H1 (cell line): ENCODE data around the gene PRKCZ. TPM values are rescaled to one million over a fixed set of nuclear protein-coding genes. Genes with fewer than 3 reads are reported as not detected.

Source experiments
- CTCF ChIA-PET: fragments of 300-600 bp; sonication (Branson Sonifier 250); formaldehyde crosslinking; loops from one replicate; lab custom pipeline; 2021; ENCODE audit not compliant: partially characterized antibody; lab: Charles Lee
- POLR2A ChIA-PET: fragments of 300-600 bp; sonication (Branson Sonifier 250); formaldehyde crosslinking; loops from one replicate; lab custom pipeline; 2021; ENCODE audit warnings: inconsistent platforms; ENCODE audit not compliant: partially characterized antibody; lab: Charles Lee
- DNase-seq, 2 experiments: peaks; one replicate each; pipeline versions ENCODE4 v3.0.0 to v3.0.0-alpha.2; 2010 to 2022; ENCODE audit warnings: low spot score in 2 of 2, low read depth in 1 of 2, mixed read lengths in 1 of 2
- FAIRE-seq: peaks from 2 replicates; lab custom pipeline; 2011; peaks lifted over from hg19 to GRCh38; lab: Jason Lieb, UNC
- H2AFZ ChIP-seq: 2 replicates; pipeline ENCODE4 v1.8.1; 2012; ENCODE audit warnings: low read length, inconsistent platforms
- H2AK5ac ChIP-seq: 2 replicates; pipeline ENCODE4 v1.6.1; 2013; ENCODE audit warnings: low read depth, low read length
- H2BK120ac ChIP-seq: replicated peaks from 2 replicates; pipeline ENCODE3; 2013; ENCODE audit warnings: low read depth, low read length, inconsistent platforms
- H2BK12ac ChIP-seq: 2 replicates; pipeline ENCODE4 v1.6.1; 2013; ENCODE audit warnings: low read depth, low read length
- H2BK15ac ChIP-seq: 2 replicates; pipeline ENCODE4 v1.6.1; 2013; ENCODE audit warnings: low read length
- H2BK20ac ChIP-seq: 2 replicates; pipeline ENCODE4 v1.6.1; 2013; ENCODE audit warnings: low read length
- H2BK5ac ChIP-seq: 2 replicates; pipeline ENCODE4 v1.6.1; 2013; ENCODE audit warnings: low read depth, low read length
- H3K14ac ChIP-seq: 2 replicates; pipeline ENCODE4 v1.6.1; 2013; ENCODE audit warnings: inconsistent platforms; ENCODE audit not compliant: insufficient read length
- H3K18ac ChIP-seq: 2 replicates; pipeline ENCODE4 v1.6.1; 2013; ENCODE audit warnings: low read length; ENCODE audit errors: extremely low read depth
- H3K23ac ChIP-seq: 2 replicates; pipeline ENCODE4 v1.6.1; 2013; ENCODE audit warnings: inconsistent platforms; ENCODE audit not compliant: insufficient read length
- H3K23me2 ChIP-seq: 2 replicates; pipeline ENCODE4 v1.6.1; 2013; ENCODE audit warnings: low read depth, low read length
- H3K27ac ChIP-seq: 2 replicates; pipeline ENCODE4 v1.6.1; 2011; ENCODE audit warnings: low read depth, low read length, inconsistent platforms
- H3K27me3 ChIP-seq, 4 experiments: replicated peaks in 1 of 4; 1 replicate in 1 of 4; 2 replicates in 3 of 4; pipeline versions ENCODE4 v1.6.1 to v1.8.1; 2011 to 2013; ENCODE audit warnings: low read length in 3 of 4, mild to moderate bottlenecking in 3 of 4, inconsistent platforms in 2 of 4, mixed read lengths in 2 of 4, moderate library complexity in 1 of 4; ENCODE audit not compliant: control insufficient read depth in 3 of 4, insufficient read depth in 3 of 4; ENCODE audit errors: extremely low read depth in 1 of 4
- H3K36me3 ChIP-seq, 4 experiments: 2 replicates each; pipeline versions ENCODE4 v1.6.1 to v1.8.1; 2011 to 2013; ENCODE audit warnings: mild to moderate bottlenecking in 4 of 4, low read length in 3 of 4, moderate library complexity in 2 of 4, control low read depth in 1 of 4, inconsistent platforms in 1 of 4; ENCODE audit not compliant: insufficient read depth in 4 of 4, control insufficient read depth in 2 of 4
- H3K4ac ChIP-seq: replicated peaks from 2 replicates; pipeline ENCODE3; 2013; ENCODE audit warnings: low read length, low read depth, mixed read lengths, inconsistent platforms; ENCODE audit not compliant: insufficient read length
- H3K4me1 ChIP-seq, 4 experiments: replicated peaks in 1 of 4; 1 replicate in 1 of 4; 2 replicates in 3 of 4; pipeline versions ENCODE4 v1.6.1 to v1.8.1; 2011 to 2013; ENCODE audit warnings: low read length in 3 of 4, inconsistent platforms in 2 of 4, mixed read lengths in 1 of 4; ENCODE audit not compliant: insufficient read depth in 4 of 4, control insufficient read depth in 3 of 4
- H3K4me2 ChIP-seq, 2 experiments: 2 replicates each; pipeline versions ENCODE4 v1.6.1 to v1.8.1; 2011 to 2013; ENCODE audit warnings: low read depth in 2 of 2, low read length in 2 of 2, control low read depth in 1 of 2, inconsistent platforms in 1 of 2, mild to moderate bottlenecking in 1 of 2; ENCODE audit not compliant: insufficient read depth in 1 of 2
- H3K4me3 ChIP-seq, 4 experiments: fragments of 200-600, 300-600 bp in 1 of 4; sonication (generic), shearing (Covaris generic), sonication (Bioruptor Twin) in 1 of 4; 2 replicates each; pipeline versions ENCODE4 v1.5.1 to v1.8.1; 2011 to 2016; ENCODE audit warnings: low read length in 4 of 4, low read depth in 3 of 4, control low read depth in 2 of 4, inconsistent platforms in 2 of 4, mild to moderate bottlenecking in 2 of 4, mixed read lengths in 1 of 4, moderate library complexity in 1 of 4; ENCODE audit not compliant: insufficient read depth in 2 of 4; ENCODE audit errors: extremely low read depth in 1 of 4
- H3K56ac ChIP-seq: replicated peaks from 2 replicates; pipeline ENCODE3; 2013; ENCODE audit warnings: low read depth, mild to moderate bottlenecking, mixed read lengths, low read length, inconsistent platforms; ENCODE audit not compliant: insufficient read length
- H3K79me1 ChIP-seq: 2 replicates; pipeline ENCODE4 v1.6.1; 2013; ENCODE audit warnings: low read depth, low read length, control low read depth
- H3K79me2 ChIP-seq, 2 experiments: 2 replicates each; pipeline versions ENCODE4 v1.6.1 to v1.8.1; 2012 to 2013; ENCODE audit warnings: low read length in 2 of 2, mild to moderate bottlenecking in 2 of 2, inconsistent platforms in 1 of 2; ENCODE audit not compliant: insufficient read depth in 2 of 2, control insufficient read depth in 1 of 2
- H3K9ac ChIP-seq, 4 experiments: replicated peaks in 1 of 4; 1 replicate in 1 of 4; 2 replicates in 3 of 4; pipeline versions ENCODE4 v1.6.1 to v1.8.1; 2011 to 2013; ENCODE audit warnings: low read depth in 3 of 4, low read length in 3 of 4, control low read depth in 2 of 4, mild to moderate bottlenecking in 2 of 4, moderate library complexity in 2 of 4, inconsistent platforms in 1 of 4; ENCODE audit errors: extremely low read depth in 1 of 4
- H3K9me3 ChIP-seq, 2 experiments: 2 replicates each; pipeline versions ENCODE4 v1.6.1 to v1.8.1; 2012 to 2013; ENCODE audit warnings: mild to moderate bottlenecking in 2 of 2, moderate library complexity in 2 of 2, control low read depth in 1 of 2, inconsistent platforms in 1 of 2, low read depth in 1 of 2, low read length in 1 of 2, mixed read lengths in 1 of 2; ENCODE audit not compliant: insufficient read depth in 2 of 2
- H4K20me1 ChIP-seq, 2 experiments: replicated peaks in 1 of 2; 2 replicates each; pipeline versions ENCODE3 to v1.8.1; 2011 to 2013; ENCODE audit warnings: inconsistent platforms in 2 of 2, low read length in 2 of 2, mild to moderate bottlenecking in 1 of 2; ENCODE audit not compliant: insufficient read depth in 2 of 2, control insufficient read depth in 1 of 2
- H4K5ac ChIP-seq: 2 replicates; pipeline ENCODE4 v1.6.1; 2013; ENCODE audit warnings: low read length, low read depth, mixed read lengths, inconsistent platforms; ENCODE audit not compliant: insufficient read length
- H4K8ac ChIP-seq: 2 replicates; pipeline ENCODE4 v1.8.0; 2013; ENCODE audit warnings: mild to moderate bottlenecking, moderate library complexity, low read length, inconsistent platforms; ENCODE audit not compliant: insufficient read depth; ENCODE audit errors: extremely low read depth
- H4K91ac ChIP-seq: replicated peaks from 2 replicates; pipeline ENCODE3; 2013; ENCODE audit warnings: low read length, mixed read lengths, inconsistent platforms; ENCODE audit not compliant: insufficient read length
- EGR1 ChIP-seq: IDR thresholded peaks from 2 replicates; pipeline ENCODE4 v1.6.1; 2011; ENCODE audit warnings: low read depth, low read length, borderline replicate concordance
- SIN3A ChIP-seq, 2 experiments: IDR thresholded peaks in 1 of 2; conservative IDR thresholded peaks in 1 of 2; 2 replicates each; pipeline ENCODE4 v1.6.1; 2011 to 2012; ENCODE audit warnings: low read length in 2 of 2, improper control_type of control experiment in 1 of 2, low read depth in 1 of 2, mild to moderate bottlenecking in 1 of 2
- WGBS, 2 experiments: shearing (Covaris generic) in 1 of 2; methylation state at CpG; one replicate each; pipeline versions ENCODE4 v1.1.6 to v1.1.7; 2013 to 2015; ENCODE audit warnings: low lambda C conversion rate in 2 of 2, mixed read lengths in 2 of 2, inconsistent platforms in 1 of 2, low coverage in 1 of 2, missing lambda C conversion rate in 1 of 2; ENCODE audit not compliant: insufficient replicate concordance in 2 of 2, insufficient coverage in 1 of 2, insufficient read length in 1 of 2; ENCODE audit errors: extremely low coverage in 1 of 2, missing lambda C conversion rate in 1 of 2; 5-methylcytosine and 5-hydroxymethylcytosine counted together
- polyA plus RNA-seq, 7 experiments: library from polyadenylated mRNA; depleted of rRNA in 3 of 7; stranded (reverse) in 5 of 7; unstranded in 2 of 7; fragments of >200 nt in 5 of 7; fragments of 200-250 nt in 2 of 7; gene quantifications; 1 replicate in 5 of 7; 2 replicates in 1 of 7; 4 replicates in 1 of 7; pipeline versions ENCODE4 v1.2.1 to v1.2.3, GENCODE V29; 2011 to 2013; ENCODE audit warnings: missing spikeins in 2 of 7, mixed read lengths in 2 of 7
- total RNA-seq: library from RNA; stranded (reverse); fragmentation: NEBNext Ultra II Directional; extraction: Animal tissue kit (Norgen Biotek cat#: 25700); gene quantifications from 2 replicates; pipeline ENCODE4 v1.2.1, GENCODE V29; 2021

The PRKCZ gene
- total and polyA plus RNA-seq, 2 of the 8 experiments (the other 6 are each of a cell fraction or from before 2014, with no cell fraction given), result 37.4 to 45.1 TPM

GRCh38 chr1:2156866-2157265, 106.7 kb downstream of the PRKCZ start:
- no peak for DNase-seq
- Histone ChIP-seq H4K8ac (no peak overlapping the region), H3K36me3 (peaks cover 3 to 10% (median 5%) of the 10 kb centered on the region in 4 experiments; a peak in 5 of 8 replicates), H4K91ac (no peak overlapping the region), H3K4ac (no peak overlapping the region), H3K18ac (no peak overlapping the region), H3K23ac (no peak overlapping the region), H3K14ac (no peak overlapping the region), H3K27me3 (no peaks in the 10 kb centered on the region), H2BK20ac (no peak overlapping the region), H3K79me1 (peaks cover 3% of the 10 kb centered on the region; the same call in 1 of the 2 replicates), H2AK5ac (no peak overlapping the region), H4K20me1 (peaks cover 0 to 11% of the 10 kb centered on the region in 2 experiments), H3K23me2 (peaks cover 9% of the 10 kb centered on the region; the same call in 1 of the 2 replicates), H2BK12ac (no peak overlapping the region), H2BK15ac (no peak overlapping the region), H3K27ac (no peak overlapping the region), H2AFZ (no peak overlapping the region), H3K4me2 (no peak overlapping the region), H3K4me1 (no peaks in the 10 kb centered on the region), H3K79me2 (peaks cover 0 to 4% of the 10 kb centered on the region in 2 experiments; a peak in 1 of 4 replicates), H4K5ac (no peak overlapping the region), H3K9ac (no peak overlapping the region), H2BK5ac (no peak overlapping the region), H3K4me3 (no peak overlapping the region), H2BK120ac (no peak overlapping the region), H3K9me3 (no peaks in the 10 kb centered on the region), H3K56ac (no peak overlapping the region)
- ChIA-PET POLR2A (no interaction called here), CTCF (interaction anchor here (0.6 to 2.0 kb wide), 6 partner anchors 9 to 225 kb away, joined by 3 to 9 read pairs (median 5); no protein-coding TSS in a partner anchor)
- TF ChIP-seq EGR1 (no peak), SIN3A (conservative IDR thresholded peaks at IDR 0.05 in 1 of 2, IDR thresholded peaks at IDR 0.05 in 1 of 2; ENCODE audit: low read depth in 1 of 2, low read length in 2 of 2) (no peak)
- no peak for FAIRE-seq
- 88% methylated on average over 6 of the region's 9 CpGs; no CpG with 5 or more reads in 1 of the 2 experiments for WGBS, 2 experiments
